ENCODE results near the gene FADS3.

Gene FADS3

DNA sequence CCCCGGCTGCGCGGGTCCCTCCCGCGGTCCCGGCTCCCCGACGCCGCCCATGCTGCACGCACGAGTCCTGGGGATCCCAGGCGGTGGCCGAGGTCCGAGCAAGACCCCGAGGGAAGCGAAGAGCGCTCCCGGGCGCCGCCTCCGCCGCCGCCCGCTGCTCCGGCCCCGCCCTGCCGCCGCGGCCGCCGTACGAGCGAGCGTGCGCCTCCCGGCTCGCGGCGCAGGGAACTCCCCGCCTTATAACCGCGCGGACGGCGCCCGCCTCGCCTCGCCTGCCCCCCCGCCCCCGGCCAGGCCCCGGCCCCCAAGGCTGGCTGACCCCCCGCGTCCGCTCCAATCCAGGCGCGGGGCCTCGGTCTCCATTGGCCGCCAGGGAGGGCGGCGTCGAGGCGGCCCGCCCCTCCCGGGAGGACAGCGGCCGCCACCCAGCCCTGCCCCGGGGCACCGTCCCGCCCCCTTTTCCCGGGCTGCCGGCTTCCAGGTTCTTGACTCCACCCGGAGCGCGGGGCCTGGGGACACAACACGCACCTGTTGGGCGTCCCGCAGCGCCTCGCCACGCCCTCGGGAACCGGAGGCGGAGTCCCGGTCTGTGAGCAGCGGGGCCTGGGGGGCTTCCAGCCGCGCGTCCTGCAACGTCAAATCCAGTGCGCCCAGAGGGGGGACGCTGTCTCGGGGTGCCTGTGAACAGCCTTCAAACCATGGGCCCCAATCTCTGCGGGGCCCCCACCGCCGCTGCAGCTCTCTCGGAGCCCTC, at the start of gene FADS3:
TSS of gene FADS3 (minus strand) at position 215 of the 754 bp plus-strand sequence. CDS start at position 51, 164 bp downstream.
- peak; percentile 82 to 93 (median 83) for DNase-seq

DNA sequence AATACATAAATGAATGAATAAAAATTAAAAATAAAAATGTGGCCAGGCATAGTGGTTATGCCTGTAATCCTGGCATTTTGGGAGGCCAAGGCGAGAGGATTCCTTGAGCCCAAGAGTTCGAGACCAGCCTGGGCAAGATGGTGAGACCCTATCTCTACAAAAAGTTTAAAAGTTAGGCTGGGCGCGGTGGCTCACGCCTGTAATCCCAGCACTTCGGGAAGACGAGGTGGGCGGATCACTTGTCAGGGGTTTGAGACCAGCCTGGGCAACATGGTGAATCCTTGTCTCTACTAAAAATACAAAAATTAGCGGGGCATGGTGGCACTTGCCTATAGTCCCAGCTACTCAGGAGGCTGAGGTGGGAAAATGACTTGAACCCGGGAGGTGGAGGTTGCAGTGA, 49.1 kb upstream of the FADS3 start:
- no peak for DNase-seq

DNA sequence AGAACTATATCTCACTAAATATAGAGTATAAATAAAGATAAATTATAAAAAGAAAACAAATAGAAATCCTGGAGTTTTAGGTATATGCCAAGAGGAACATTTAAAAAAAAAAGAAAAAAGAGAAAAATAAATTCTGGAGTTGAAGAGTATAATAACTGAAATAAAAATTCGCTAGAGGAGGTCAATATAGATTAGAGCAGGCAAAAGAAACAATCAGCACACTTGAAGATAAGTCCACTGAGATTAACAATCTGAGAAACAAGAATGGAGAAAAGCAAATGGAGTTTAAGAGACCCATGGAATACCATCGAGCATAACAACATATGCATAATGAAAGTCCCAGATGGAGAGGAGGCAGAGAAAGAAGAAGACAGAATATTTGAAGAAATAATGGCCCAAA, 44.5 kb upstream of the FADS3 start:
- DNase-seq = no peak

DNA sequence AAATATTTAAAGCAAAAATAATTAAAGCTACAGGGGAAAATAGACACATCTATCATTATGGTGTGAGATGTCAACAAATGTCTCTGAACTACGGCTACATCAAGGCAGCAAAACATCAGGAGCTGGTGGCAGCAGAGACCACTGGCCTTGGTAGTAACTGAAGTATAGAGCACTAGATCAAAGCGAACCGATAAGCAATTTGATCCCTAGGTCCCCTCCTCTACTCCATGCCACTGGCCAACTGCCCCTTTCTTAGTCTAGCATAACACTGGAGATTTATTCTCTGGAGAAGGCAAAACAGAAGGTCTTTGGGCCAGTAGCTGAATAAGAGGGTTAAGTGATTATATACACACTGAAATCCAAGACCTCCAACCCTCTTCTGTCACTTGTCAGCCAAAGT, 39.6 kb upstream of the FADS3 start:
- no peak for DNase-seq

DNA sequence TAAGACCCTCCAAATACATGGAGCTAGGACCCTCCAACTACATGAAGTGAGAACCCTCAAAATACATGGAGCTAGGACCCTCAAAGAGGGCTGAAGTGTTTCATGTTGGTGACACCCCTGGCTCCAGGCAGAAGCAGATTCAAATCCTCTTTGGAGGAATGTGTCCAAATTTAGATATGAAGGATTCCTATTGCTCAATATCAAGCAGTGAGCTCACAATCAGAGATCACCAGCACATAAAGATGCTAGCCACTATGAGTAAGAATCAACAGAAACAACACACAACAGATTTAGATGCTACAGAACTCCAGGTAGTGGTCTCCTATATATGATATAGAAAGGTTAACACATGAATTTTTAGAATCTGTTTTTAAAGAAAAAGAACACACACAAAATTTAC, 37.3 kb upstream of the FADS3 start:
- DNase-seq = peak; percentile 28 to 46 (median 45)

- DNase-seq = peak; percentile 57 to 66 (median 60)
These were observed 36.2 kb upstream of the FADS3 start for GRCh38 chr11:61927501-61927900.

GRCh38 chr11:61926235-61926634, 34.9 kb upstream of the FADS3 start:
- no peak for DNase-seq

DNA sequence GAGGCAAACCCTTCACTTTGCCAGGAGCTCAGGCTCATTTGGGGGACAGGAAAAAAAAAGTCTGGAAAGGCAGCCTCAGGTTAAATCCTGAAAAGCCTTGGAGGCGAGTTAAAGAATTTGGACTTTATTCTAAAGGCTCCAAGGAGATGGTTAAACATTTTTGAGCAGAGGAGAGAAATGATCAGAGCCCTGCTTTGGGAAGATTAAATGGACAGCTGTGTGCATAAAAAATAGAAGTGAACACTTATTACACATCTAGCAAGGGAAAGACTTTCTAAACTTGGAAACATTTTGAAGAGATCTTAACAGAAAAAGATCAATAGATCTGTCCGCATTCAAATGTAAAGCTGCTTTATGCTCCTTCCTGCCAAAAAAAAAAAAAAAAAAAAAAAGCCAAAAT, 34.4 kb upstream of the FADS3 start:
- DNase-seq = no peak

- DNase-seq = no peak
These were observed 32.7 kb upstream of the FADS3 start for GRCh38 chr11:61924064-61924455.

DNA sequence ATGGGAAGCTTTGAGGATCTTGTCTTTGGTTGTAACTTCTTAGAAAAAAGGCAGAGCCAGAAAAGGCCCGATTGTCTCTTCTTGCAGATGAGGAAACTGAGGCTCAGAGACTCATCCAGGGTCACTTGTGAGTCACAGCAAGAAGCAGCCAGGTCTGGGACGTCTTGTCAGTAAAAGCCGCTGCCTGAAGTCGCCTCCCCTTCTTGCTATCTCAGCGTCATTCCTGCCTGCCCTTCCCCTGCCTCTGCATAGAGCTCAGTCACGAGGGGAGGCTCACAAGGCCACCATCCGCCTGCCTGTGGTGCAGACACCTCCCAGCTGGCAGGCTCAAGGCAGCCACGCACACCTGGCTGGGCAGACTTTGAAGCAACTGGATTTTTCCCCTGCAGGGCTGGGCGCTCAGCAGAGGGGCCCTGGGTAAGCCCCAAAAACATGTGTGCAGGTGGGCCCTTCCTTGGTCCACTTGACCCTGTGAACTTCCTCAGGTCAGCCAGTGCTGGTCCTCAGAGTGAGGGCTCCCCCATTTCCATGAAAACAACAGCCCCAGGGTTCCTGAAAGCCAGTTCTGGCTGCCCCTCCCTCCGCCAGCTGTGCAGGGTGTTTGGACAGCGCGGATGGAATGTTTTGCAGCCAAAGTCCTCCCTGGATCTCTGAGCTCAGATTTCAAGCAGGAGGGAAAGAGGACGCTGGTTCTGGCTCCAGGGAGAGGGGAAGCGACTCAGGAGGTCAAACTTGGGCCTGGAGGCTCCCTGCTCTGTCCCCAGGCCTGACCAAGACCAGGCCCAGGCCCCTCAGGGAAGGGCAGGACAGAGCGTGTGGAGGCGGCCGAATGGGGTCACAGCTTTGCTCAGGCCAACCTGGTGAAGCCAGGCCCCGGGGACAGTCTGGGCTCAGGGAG, 32.1 kb upstream of the FADS3 start:
- peak; percentile 34 to 51 (median 35) for DNase-seq

GRCh38 chr11:61922539-61922938, 31.2 kb upstream of the FADS3 start:
- DNase-seq = peak; percentile 76 to 78 (median 76)

DNA sequence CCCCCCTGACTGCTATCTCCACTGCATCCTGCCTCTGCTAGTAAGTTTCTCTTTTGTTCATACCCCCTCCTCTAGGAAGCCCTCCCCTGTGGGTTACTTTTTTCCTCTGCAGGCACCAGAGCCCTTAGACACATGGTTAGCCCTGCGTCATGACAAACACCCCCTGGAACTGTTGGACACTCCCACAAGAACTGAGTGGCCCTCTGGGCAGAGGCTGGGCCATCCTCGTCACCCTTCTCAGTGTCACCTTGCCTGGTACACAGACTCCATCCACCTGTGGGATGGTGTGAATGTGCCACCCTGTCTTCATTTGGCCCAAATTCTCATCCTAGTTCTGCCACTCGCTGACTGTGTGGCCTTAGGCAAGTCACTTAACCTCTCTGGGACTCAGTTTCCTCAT, 30.1 kb upstream of the FADS3 start:
- no peak for DNase-seq

GRCh38 chr11:61919705-61920631, 28.6 kb upstream of the FADS3 start:
- DNase-seq = no peak

DNA sequence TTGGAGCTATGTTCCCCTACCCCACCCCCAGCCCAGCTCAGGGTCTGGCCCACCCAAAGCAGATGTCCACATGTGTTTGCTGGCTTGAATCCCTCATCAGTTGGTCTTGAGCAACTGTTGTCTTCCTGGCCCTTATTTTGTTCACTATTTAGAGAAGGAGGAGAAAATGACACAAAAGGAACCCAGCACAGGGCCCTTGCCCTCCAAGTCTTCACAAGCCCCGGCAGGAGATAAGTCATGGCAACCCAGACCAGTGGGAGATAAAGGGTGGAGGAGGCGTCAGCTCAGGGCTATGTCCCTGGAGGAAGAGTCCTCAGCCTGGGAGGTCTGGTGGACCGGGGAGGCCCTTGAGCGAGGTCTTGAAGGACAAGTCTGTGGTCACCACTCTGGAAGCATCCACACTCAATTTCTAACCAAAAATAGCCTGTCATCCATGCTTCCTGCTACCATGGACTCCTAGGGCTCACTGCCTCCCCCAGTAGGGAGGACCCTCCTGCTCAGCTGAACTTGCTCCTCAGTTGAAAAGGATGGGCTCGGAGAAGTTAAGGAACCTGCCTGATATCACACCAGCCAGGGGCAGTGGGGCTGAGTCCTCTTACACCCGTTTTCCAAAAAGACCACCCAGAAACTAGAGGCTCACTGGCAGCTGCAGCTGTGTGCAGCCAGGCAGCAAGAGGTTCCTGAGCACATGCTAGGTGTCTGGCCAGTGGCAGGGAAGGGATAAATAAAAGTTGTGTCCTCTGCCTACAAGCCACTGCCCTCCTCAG, 27.8 kb upstream of the FADS3 start:
- no peak for DNase-seq

GRCh38 chr11:61918251-61918937, 27.0 kb upstream of the FADS3 start:
- DNase-seq = no peak

GRCh38 chr11:61917334-61918109, 26.2 kb upstream of the FADS3 start, which contains the start of gene RAB3IL1:
TSS of gene RAB3IL1 (minus strand) at chr11:61917566. CDS start at chr11:61917367, 199 bp downstream.
- DNase-seq = peak; percentile 37 to 85 (median 65)

DNA sequence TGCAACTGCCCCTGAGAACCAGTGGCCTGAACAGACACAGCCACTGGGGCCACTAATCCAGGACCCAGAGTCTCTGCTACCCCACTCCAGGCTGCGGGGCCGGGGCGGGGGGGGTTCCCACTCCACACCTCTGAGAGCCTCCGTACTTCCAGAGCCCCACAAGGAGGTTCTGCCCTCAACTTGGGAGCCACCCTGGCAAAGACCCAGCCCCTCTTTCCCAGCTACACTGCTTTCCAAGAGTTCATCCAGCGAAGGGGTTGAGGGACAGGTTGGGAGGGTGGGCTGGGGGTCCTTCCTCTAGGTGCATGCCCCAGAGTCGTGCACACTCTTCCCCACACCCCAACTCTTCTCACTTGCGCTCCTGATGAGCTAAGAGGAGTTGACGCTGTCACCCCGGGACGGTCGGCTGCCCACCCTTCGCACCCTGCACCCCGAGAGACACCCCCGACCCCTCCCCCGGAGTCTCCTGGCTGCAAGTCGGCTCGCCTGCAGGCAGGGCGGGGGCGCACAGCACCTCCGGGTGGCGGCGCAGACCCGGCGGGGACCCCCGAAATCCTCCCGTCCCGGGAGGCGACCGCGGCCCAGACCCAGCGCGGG, 25.5 kb upstream of the FADS3 start:
- no peak for DNase-seq

- no peak for DNase-seq
These were observed 23.3 kb upstream of the FADS3 start for GRCh38 chr11:61914471-61915171.

- no peak for DNase-seq
These were observed 22.5 kb upstream of the FADS3 start for GRCh38 chr11:61913699-61914395.
